Loucy (cell line): Measurements from ENCODE around the gene NHEJ1.

Source experiments
- H2AFZ ChIP-seq: fragments of 200-600 bp; sonication (generic); 2 replicates; pipeline ENCODE4 v1.6.0; 2016; ENCODE audit warnings: antibody characterized with exemption, mild to moderate bottlenecking, low read length, moderate library complexity
- H3F3A ChIP-seq: fragments of 200-600 bp; 2 replicates; pipeline ENCODE4 v1.6.0; 2016; ENCODE audit warnings: antibody characterized with exemption, low read depth, mild to moderate bottlenecking
- H3K27me3 ChIP-seq: fragments of 200-600 bp; sonication (generic); 2 replicates; pipeline ENCODE4 v1.6.1; 2014; ENCODE audit warnings: low read length, mild to moderate bottlenecking; ENCODE audit not compliant: insufficient read depth, poor library complexity, severe bottlenecking
- H3K36me3 ChIP-seq: fragments of 200-600 bp; sonication (generic); 2 replicates; pipeline ENCODE4 v1.6.1; 2016; ENCODE audit warnings: low read length; ENCODE audit not compliant: insufficient read depth
- H3K4me1 ChIP-seq: fragments of 200-600 bp; sonication (generic); 2 replicates; pipeline ENCODE4 v1.5.1; 2014; ENCODE audit warnings: low read length, mild to moderate bottlenecking; ENCODE audit not compliant: insufficient read depth, poor library complexity, severe bottlenecking
- H3K4me2 ChIP-seq: fragments of 200-600 bp; sonication (generic); 2 replicates; pipeline ENCODE4 v1.6.0; 2014; ENCODE audit warnings: antibody characterized with exemption, low read length, low read depth, mild to moderate bottlenecking; ENCODE audit not compliant: poor library complexity, severe bottlenecking
- H3K4me3 ChIP-seq: fragments of 200-600 bp; sonication (generic); 2 replicates; pipeline ENCODE4 v1.5.1; 2014; ENCODE audit warnings: low read length, mild to moderate bottlenecking, mixed read lengths; ENCODE audit not compliant: poor library complexity, severe bottlenecking
- H3K79me2 ChIP-seq: fragments of 200-600 bp; sonication (generic); 2 replicates; pipeline ENCODE4 v1.6.1; 2014; ENCODE audit warnings: low read length; ENCODE audit not compliant: insufficient read depth
- H3K9ac ChIP-seq: fragments of 200-600 bp; sonication (generic); 2 replicates; pipeline ENCODE4 v1.6.0; 2014; ENCODE audit warnings: mild to moderate bottlenecking, low read depth, low read length, moderate library complexity; ENCODE audit not compliant: poor library complexity, severe bottlenecking
- H3K9me2 ChIP-seq: fragments of 200-600 bp; sonication (generic); replicated peaks from 2 replicates; pipeline ENCODE4 v1.6.1; 2016; ENCODE audit warnings: low read depth, low read length, mixed read lengths
- H3K9me3 ChIP-seq: fragments of 200-600 bp; sonication (generic); 2 replicates; pipeline ENCODE4 v1.6.1; 2014; ENCODE audit warnings: mild to moderate bottlenecking, antibody characterized with exemption, low read length, low read depth; ENCODE audit not compliant: insufficient read depth
- H4K20me1 ChIP-seq: fragments of 200-600 bp; sonication (generic); 2 replicates; pipeline ENCODE4 v1.6.0; 2014; ENCODE audit warnings: antibody characterized with exemption, low read length, mild to moderate bottlenecking; ENCODE audit not compliant: insufficient read depth, poor library complexity, severe bottlenecking
- CTCF ChIP-seq: fragments of 200-600 bp; sonication (generic); conservative IDR thresholded peaks from 2 replicates; pipeline ENCODE4 v1.5.1; 2014; ENCODE audit warnings: mild to moderate bottlenecking, antibody characterized with exemption, low read length
- EZH2phosphoT487 ChIP-seq: fragments of 200-600 bp; IDR thresholded peaks from 2 replicates; pipeline ENCODE4 v1.6.1; 2018; ENCODE audit warnings: antibody characterized with exemption, mild to moderate bottlenecking, moderate library complexity, borderline replicate concordance

NHEJ1 gene

GRCh38 chr2:219126555-219126954, 34.1 kb downstream of the NHEJ1 start:
- no peaks in the 10 kb centered on the region for H3F3A ChIP-seq
- peaks cover 16% of the 10 kb centered on the region for H3K4me1 ChIP-seq
- no peak for TF ChIP-seq EZH2phosphoT487
- no peak for TF ChIP-seq CTCF

GRCh38 chr2:219125886-219126270, 34.7 kb downstream of the NHEJ1 start:
- no peak overlapping the region for H2AFZ ChIP-seq
- TF ChIP-seq EZH2phosphoT487, result no peak
- no peak for TF ChIP-seq CTCF
- H4K20me1 ChIP-seq, result no peaks in the 10 kb centered on the region
- H3K4me2 ChIP-seq, result no peak overlapping the region
- no peak overlapping the region for H3K4me3 ChIP-seq
- H3K27me3 ChIP-seq, result no peaks in the 10 kb centered on the region
- H3K79me2 ChIP-seq, result no peaks in the 10 kb centered on the region
- H3K36me3 ChIP-seq, result no peaks in the 10 kb centered on the region
- H3K9me3 ChIP-seq, result no peaks in the 10 kb centered on the region
- no peak overlapping the region for H3K9ac ChIP-seq
- no peaks in the 10 kb centered on the region for H3K9me2 ChIP-seq
- no peaks in the 10 kb centered on the region for H3F3A ChIP-seq
- peaks cover 16% of the 10 kb centered on the region for H3K4me1 ChIP-seq

More at GRCh38 chr2:219126555-219126954, 34.1 kb downstream of the NHEJ1 start:
- no peak overlapping the region for H3K4me3 ChIP-seq
- no peaks in the 10 kb centered on the region for H4K20me1 ChIP-seq
- H3K9ac ChIP-seq, result no peak overlapping the region
- H2AFZ ChIP-seq, result no peak overlapping the region
- H3K79me2 ChIP-seq, result no peaks in the 10 kb centered on the region
- no peaks in the 10 kb centered on the region for H3K9me3 ChIP-seq
- no peaks in the 10 kb centered on the region for H3K27me3 ChIP-seq
- H3K9me2 ChIP-seq, result no peaks in the 10 kb centered on the region
- no peak overlapping the region for H3K4me2 ChIP-seq
- no peaks in the 10 kb centered on the region for H3K36me3 ChIP-seq

- H3K9me3 ChIP-seq, result no peaks in the 10 kb centered on the region
- peaks cover 16% of the 10 kb centered on the region for H3K4me1 ChIP-seq
- H3K4me2 ChIP-seq, result no peak overlapping the region
- H3K9ac ChIP-seq, result no peak overlapping the region
- H3K36me3 ChIP-seq, result no peaks in the 10 kb centered on the region
- H2AFZ ChIP-seq, result no peak overlapping the region
- no peaks in the 10 kb centered on the region for H3F3A ChIP-seq
- H3K4me3 ChIP-seq, result no peak overlapping the region
- no peaks in the 10 kb centered on the region for H3K9me2 ChIP-seq
- TF ChIP-seq EZH2phosphoT487, result no peak
- TF ChIP-seq CTCF, result no peak
- no peaks in the 10 kb centered on the region for H4K20me1 ChIP-seq
- no peaks in the 10 kb centered on the region for H3K27me3 ChIP-seq
- H3K79me2 ChIP-seq, result no peaks in the 10 kb centered on the region
Observed at GRCh38 chr2:219125225-219125885, 35.3 kb downstream of the NHEJ1 start.
